ENCODE measurements around the gene TSPEAR. TPM values are rescaled to one million over a fixed set of nuclear protein-coding genes. Genes with fewer than 3 reads are reported as not detected.

TSPEAR gene
- total RNA-seq, 1 donor from 2014 or later = not detected

GRCh38 chr21:44531606-44532564 is 179.5 kb downstream of the TSPEAR start:
- peak; percentile 76 for DNase-seq (ENCODE audit: low spot score)

- peak; percentile 57 for DNase-seq (ENCODE audit: low spot score)
These were observed 180.3 kb downstream of the TSPEAR start for GRCh38 chr21:44530903-44531605.

GRCh38 chr21:44530221-44530902 is 181.0 kb downstream of the TSPEAR start:
- DNase-seq (ENCODE audit: low spot score) = no peak

- peak; percentile 77 for DNase-seq (ENCODE audit: low spot score)
These were observed 181.8 kb downstream of the TSPEAR start for GRCh38 chr21:44529503-44530125.

GRCh38 chr21:44529011-44529421 is 182.4 kb downstream of the TSPEAR start:
- peak; percentile 82 for DNase-seq (ENCODE audit: low spot score)

- DNase-seq (ENCODE audit: low spot score) = peak; percentile 84
These were observed 182.8 kb downstream of the TSPEAR start for GRCh38 chr21:44528634-44528995.

- no peak for DNase-seq (ENCODE audit: low spot score)
These were observed 183.3 kb downstream of the TSPEAR start for GRCh38 chr21:44527983-44528633.

- DNase-seq (ENCODE audit: low spot score) = peak; percentile 49
These were observed 184.0 kb downstream of the TSPEAR start for GRCh38 chr21:44527156-44527982.

- peak; percentile 59 for DNase-seq (ENCODE audit: low spot score)
These were observed 185.0 kb downstream of the TSPEAR start for GRCh38 chr21:44526096-44526997.

- peak; percentile 67 for DNase-seq (ENCODE audit: low spot score)
These were observed 185.8 kb downstream of the TSPEAR start for GRCh38 chr21:44525391-44526095.

- DNase-seq (ENCODE audit: low spot score) = peak; percentile 45
These were observed 186.7 kb downstream of the TSPEAR start for GRCh38 chr21:44524414-44525371.

GRCh38 chr21:44523567-44524413 is 187.6 kb downstream of the TSPEAR start:
- no peak for DNase-seq (ENCODE audit: low spot score)

GRCh38 chr21:44522753-44523204 is 188.6 kb downstream of the TSPEAR start:
- peak; percentile 33 for DNase-seq (ENCODE audit: low spot score)

- peak; percentile 64 for DNase-seq (ENCODE audit: low spot score)
These were observed 189.2 kb downstream of the TSPEAR start for GRCh38 chr21:44521928-44522752.

Data from mesenteric fat pad (tissue), 1 donor.